Spinal cord (tissue), 10 donors: ENCODE results near the gene LTBP1. TPM values are rescaled to one million over a fixed set of nuclear protein-coding genes. Genes with fewer than 3 reads are reported as not detected.

ENCODE experiments used
- DNase-seq, 6 donors: peaks; one replicate each; pipeline versions ENCODE4 v3.0.0 to v3.0.0-alpha.2; 2013 to 2015; ENCODE audit warnings: low spot score in 6 of 6, low read depth in 4 of 6
- H3K27ac ChIP-seq: one replicate; pipeline ENCODE4 v1.5.1; 2013; ENCODE audit warnings: low read depth, low read length, control low read depth
- H3K27me3 ChIP-seq: one replicate; pipeline ENCODE4 v1.6.1; 2013; ENCODE audit warnings: low read length; ENCODE audit not compliant: control insufficient read depth, insufficient read depth
- H3K36me3 ChIP-seq: one replicate; pipeline ENCODE4 v1.6.1; 2013; ENCODE audit warnings: low read length; ENCODE audit not compliant: control insufficient read depth, insufficient read depth
- H3K4me1 ChIP-seq: one replicate; pipeline ENCODE4 v1.6.1; 2013; ENCODE audit warnings: low read length; ENCODE audit not compliant: control insufficient read depth, insufficient read depth
- H3K4me3 ChIP-seq: one replicate; pipeline ENCODE4 v1.5.1; 2013; ENCODE audit warnings: low read depth, low read length, control low read depth
- H3K9me3 ChIP-seq: one replicate; pipeline ENCODE4 v1.6.1; 2013; ENCODE audit warnings: low read length; ENCODE audit not compliant: control insufficient read depth, insufficient read depth
- WGBS: methylation state at CpG from one replicate; pipeline ENCODE4 v1.1.5; 2013; ENCODE audit warnings: missing lambda C conversion rate; ENCODE audit not compliant: insufficient coverage; 5-methylcytosine and 5-hydroxymethylcytosine counted together
- polyA plus RNA-seq, 2 donors: library from polyadenylated mRNA; unstranded; fragments of 120-200 nt; gene quantifications; one replicate each; pipeline ENCODE4 v1.2.1, GENCODE V29; 2013; ENCODE audit not compliant: insufficient read length in 2 of 2
- total RNA-seq, 2 donors: library from RNA; depleted of rRNA in 1 of 2; stranded (reverse); fragments of 120-200 nt in 1 of 2; fragments of >200 nt in 1 of 2; gene quantifications; one replicate each; pipeline versions ENCODE4 v1.2.3 to v1.2.4, GENCODE V29; 2013 to 2014
- donor health status: healthy.

Gene LTBP1
- total and polyA plus RNA-seq, 4 donors, result 22.7 to 83.0 (median 51.7) TPM

GRCh38 chr2:33316328-33316727, 369.6 kb downstream of the LTBP1 start:
- H3K27me3 ChIP-seq, result no peaks in the 10 kb centered on the region
- H3K4me3 ChIP-seq, result no peak overlapping the region
- no peaks in the 10 kb centered on the region for H3K4me1 ChIP-seq
- H3K9me3 ChIP-seq, result no peaks in the 10 kb centered on the region
- H3K36me3 ChIP-seq, result no peaks in the 10 kb centered on the region
- no peak overlapping the region for H3K27ac ChIP-seq
- peak in 1 of 6 donors; percentile 42 for DNase-seq
- WGBS, result no CpG with 5 or more reads among the region's 1 CpG

- no peak for DNase-seq
- Histone ChIP-seq H3K9me3 (no peaks in the 10 kb centered on the region), H3K4me1 (no peaks in the 10 kb centered on the region), H3K27ac (no peak overlapping the region), H3K36me3 (no peaks in the 10 kb centered on the region), H3K4me3 (no peak overlapping the region), H3K27me3 (no peaks in the 10 kb centered on the region)
- no CpG with 5 or more reads among the region's 5 CpGs for WGBS
These were observed 370.7 kb downstream of the LTBP1 start for GRCh38 chr2:33317369-33318007.

- H3K36me3 ChIP-seq, result no peaks in the 10 kb centered on the region
- no peak overlapping the region for H3K27ac ChIP-seq
- no peak for DNase-seq
- WGBS, result no CpG with 5 or more reads among the region's 3 CpGs
- H3K4me1 ChIP-seq, result no peaks in the 10 kb centered on the region
- H3K27me3 ChIP-seq, result no peaks in the 10 kb centered on the region
- no peak overlapping the region for H3K4me3 ChIP-seq
- no peaks in the 10 kb centered on the region for H3K9me3 ChIP-seq
These were observed 371.7 kb downstream of the LTBP1 start for GRCh38 chr2:33318456-33318855.

DNA sequence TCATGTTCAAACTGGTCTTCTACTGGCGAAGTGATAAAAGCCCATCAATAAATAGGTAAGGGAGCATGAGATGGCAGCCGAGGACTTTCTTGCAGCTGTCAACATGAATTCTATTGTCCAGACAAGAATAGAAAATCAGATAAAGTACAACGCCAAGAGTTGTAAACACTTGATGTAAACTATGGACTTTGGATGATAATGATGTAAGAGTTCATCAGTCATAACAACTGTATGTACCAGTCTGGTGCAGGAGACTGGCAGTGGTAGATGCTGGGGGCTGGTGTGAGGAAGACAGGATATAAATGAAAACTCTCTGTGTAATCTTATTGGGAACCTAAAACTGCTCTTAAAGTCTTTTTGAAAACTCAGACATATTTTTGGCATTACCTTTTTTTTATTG, 373.8 kb downstream of the LTBP1 start:
- no peak for DNase-seq
- no peak overlapping the region for H3K27ac ChIP-seq
- H3K4me3 ChIP-seq, result no peak overlapping the region
- H3K4me1 ChIP-seq, result no peaks in the 10 kb centered on the region
- WGBS, result 88% methylated on average over 1 of the region's 3 CpGs
- no peaks in the 10 kb centered on the region for H3K9me3 ChIP-seq
- no peaks in the 10 kb centered on the region for H3K27me3 ChIP-seq
- H3K36me3 ChIP-seq, result no peaks in the 10 kb centered on the region

- H3K36me3 ChIP-seq, result no peaks in the 10 kb centered on the region
- H3K4me3 ChIP-seq, result no peak overlapping the region
- no peaks in the 10 kb centered on the region for H3K27me3 ChIP-seq
- no peak overlapping the region for H3K27ac ChIP-seq
- WGBS, result 100% methylated on average over 3 of the region's 8 CpGs
- peak in 1 of 6 donors; percentile 10 for DNase-seq
- no peaks in the 10 kb centered on the region for H3K4me1 ChIP-seq
- H3K9me3 ChIP-seq, result no peaks in the 10 kb centered on the region
These were observed 374.6 kb downstream of the LTBP1 start for GRCh38 chr2:33321236-33321771.

DNA sequence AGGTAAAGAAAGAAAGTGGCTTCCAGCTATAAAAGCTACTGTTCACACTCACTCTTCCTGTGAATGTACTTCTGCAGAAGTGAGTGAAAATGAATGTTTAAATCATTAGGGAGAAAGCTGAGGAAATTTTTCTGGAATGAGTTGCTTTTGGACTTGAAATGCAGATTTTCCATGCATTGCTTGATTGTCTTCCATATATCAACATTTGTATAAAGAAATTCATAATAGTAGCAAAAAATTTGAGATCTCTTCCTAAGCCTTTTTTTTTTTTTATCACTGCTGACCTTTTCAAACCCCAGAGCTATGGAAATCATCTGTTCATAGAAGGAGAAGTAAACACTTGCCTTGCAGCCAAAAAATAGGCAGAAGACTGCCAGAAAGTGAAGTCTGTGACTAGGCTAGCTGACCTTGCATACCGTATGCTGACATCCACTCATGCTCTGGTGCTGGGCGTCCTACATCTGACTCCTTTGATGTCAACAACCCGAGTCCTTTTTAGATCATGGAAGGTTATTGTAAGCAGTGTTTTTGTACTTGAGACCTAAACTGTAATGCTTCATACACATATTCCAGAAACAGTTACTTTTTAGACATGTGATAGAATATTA, 375.2 kb downstream of the LTBP1 start:
- H3K4me3 ChIP-seq, result no peak overlapping the region
- no CpG with 5 or more reads among the region's 3 CpGs for WGBS
- no peaks in the 10 kb centered on the region for H3K4me1 ChIP-seq
- H3K27me3 ChIP-seq, result no peaks in the 10 kb centered on the region
- peak in 1 of 6 donors; percentile 34 for DNase-seq
- peak overlapping the region; percentile 25 for H3K27ac ChIP-seq
- no peaks in the 10 kb centered on the region for H3K36me3 ChIP-seq
- H3K9me3 ChIP-seq, result no peaks in the 10 kb centered on the region

GRCh38 chr2:33322612-33323011, 375.9 kb downstream of the LTBP1 start:
- Histone ChIP-seq H3K27me3 (no peaks in the 10 kb centered on the region), H3K9me3 (no peaks in the 10 kb centered on the region), H3K36me3 (no peaks in the 10 kb centered on the region), H3K27ac (peak overlapping the region; percentile 25), H3K4me3 (no peak overlapping the region), H3K4me1 (no peaks in the 10 kb centered on the region)
- peak in 1 of 6 donors; percentile 32 for DNase-seq
- WGBS, result 24% methylated on average over 2 of the region's 6 CpGs

DNA sequence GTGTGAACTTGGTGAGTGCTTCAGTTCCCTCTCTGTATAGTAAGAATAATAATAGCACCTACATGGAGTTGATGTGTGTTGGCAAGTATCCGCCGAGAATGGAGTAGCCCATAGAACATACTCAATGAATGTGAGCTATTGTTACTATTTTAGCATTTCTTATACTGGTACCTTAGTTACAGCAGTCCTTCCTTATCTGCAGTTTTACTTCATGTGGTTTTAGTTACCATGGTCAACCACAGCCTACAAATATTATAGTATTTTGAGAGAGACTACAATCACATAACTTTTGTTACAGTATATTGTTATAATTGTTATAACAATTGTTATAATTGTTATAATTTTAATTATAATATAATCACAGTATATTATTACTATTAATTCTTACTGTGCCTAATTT, 377.2 kb downstream of the LTBP1 start:
- H3K4me1 ChIP-seq, result no peaks in the 10 kb centered on the region
- H3K36me3 ChIP-seq, result no peaks in the 10 kb centered on the region
- no CpG with 5 or more reads among the region's 2 CpGs for WGBS

DNA sequence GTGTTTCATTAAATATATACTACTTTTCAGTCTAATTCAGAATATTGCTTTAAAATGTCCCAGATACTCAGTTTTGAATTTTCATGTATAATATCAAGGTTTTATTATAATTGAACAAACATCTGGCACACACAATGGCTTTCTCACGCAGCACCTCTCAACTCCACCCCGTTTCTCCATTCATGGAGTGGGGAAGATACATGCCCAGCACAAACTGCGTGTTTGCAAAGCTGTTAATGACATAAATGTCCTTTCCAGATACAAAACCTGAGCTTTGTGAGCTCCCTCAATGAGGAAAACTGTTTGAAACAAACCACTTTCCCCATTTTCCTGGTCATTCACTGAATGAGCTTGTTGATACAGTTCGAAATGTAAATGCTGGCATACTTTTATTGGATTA, 379.3 kb downstream of the LTBP1 start:
- H3K27ac ChIP-seq, result no peak overlapping the region

More for the DNA sequence above, 377.2 kb downstream of the LTBP1 start:
- Histone ChIP-seq H3K27me3 (no peaks in the 10 kb centered on the region), H3K4me3 (no peak overlapping the region), H3K9me3 (no peaks in the 10 kb centered on the region), H3K27ac (no peak overlapping the region)
- no peak for DNase-seq

DNA sequence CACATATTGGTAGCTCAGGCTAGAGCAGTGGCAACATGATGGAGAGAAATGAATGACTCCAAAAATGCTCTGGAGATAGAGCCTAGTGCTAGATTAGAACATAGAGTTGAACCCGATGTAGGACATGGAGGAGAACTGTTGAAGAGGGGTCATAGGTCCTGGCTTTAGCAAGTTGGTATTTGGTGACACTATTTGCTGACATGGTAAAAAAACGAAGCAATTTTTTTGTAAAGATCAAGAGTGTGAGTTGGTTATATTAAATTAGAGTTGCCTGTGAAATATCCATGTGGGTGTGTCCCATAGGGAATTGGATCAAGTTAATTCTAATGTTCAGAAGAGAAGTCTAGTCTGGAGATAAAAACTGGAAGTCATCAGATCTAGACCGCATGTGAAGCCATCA, 386.7 kb downstream of the LTBP1 start:
- H3K27me3 ChIP-seq, result no peaks in the 10 kb centered on the region
- no peaks in the 10 kb centered on the region for H3K4me1 ChIP-seq
- no peak overlapping the region for H3K27ac ChIP-seq
- WGBS, result 100% methylated on average over 3 of the region's 3 CpGs
- no peak for DNase-seq
- no peaks in the 10 kb centered on the region for H3K36me3 ChIP-seq
- H3K9me3 ChIP-seq, result no peaks in the 10 kb centered on the region
- no peak overlapping the region for H3K4me3 ChIP-seq

More for the DNA sequence above, 379.3 kb downstream of the LTBP1 start:
- WGBS, result 94% methylated on average over 3 of the region's 4 CpGs
- H3K9me3 ChIP-seq, result no peaks in the 10 kb centered on the region
- H3K27me3 ChIP-seq, result no peaks in the 10 kb centered on the region
- no peaks in the 10 kb centered on the region for H3K4me1 ChIP-seq
- H3K36me3 ChIP-seq, result no peaks in the 10 kb centered on the region
- DNase-seq, result no peak
- H3K4me3 ChIP-seq, result no peak overlapping the region
